ENCODE results near the gene NOC2L. TPM values are rescaled to one million over a fixed set of nuclear protein-coding genes. Genes with fewer than 3 reads are reported as not detected.
A peak's percentile ranks its signal among the peaks of the same experiment; 100 is the strongest.

NOC2L gene
- total RNA-seq, 2 experiments from 2014 or later, result 77.9 to 99.0 TPM

GRCh38 chr1:960363-961131, 1.5 kb upstream of the NOC2L start, which contains the start of gene KLHL17:
Gene KLHL17 (plus strand): TSS chr1:960584. CDS start chr1:960694, 110 bp downstream.
- peaks cover 4% of the 10 kb centered on the region; the same call in 1 of the 2 replicates for H4K20me1 ChIP-seq (ENCODE audit: insufficient read depth, low read length)
- CTCF ChIA-PET (ENCODE audit: unreplicated experiment), result interaction anchor here (0.6 kb wide), 1 partner anchor 93 kb away, joined by 5 read pairs; no protein-coding TSS in a partner anchor
- no TSS peak for BruUV-seq (replicated peaks)
- H3K4me2 ChIP-seq (ENCODE audit: low read length), result peak within 1 kb of the TSS; percentile 65
- H3K9me2 ChIP-seq (ENCODE audit: insufficient read depth, low read length), result no peaks in the 10 kb centered on the region
- H2AFZ ChIP-seq (ENCODE audit: low read length), result peak within 1 kb of the TSS; percentile 66
- peak within 1 kb of the TSS; percentile 81 for H3K4me3 ChIP-seq (ENCODE audit: low read depth, low read length, poor library complexity, severe bottlenecking)
- intact Hi-C loops (cut with micrococcal nuclease; ENCODE audit: unreplicated experiment), result no loop called here
- H3K9me3 ChIP-seq (ENCODE audit: low read length), result no peaks in the 10 kb centered on the region
- DNase-seq (ENCODE audit: low spot score), result peak; percentile 81
- TF ChIP-seq EZH2phosphoT487 (IDR thresholded peaks at IDR 0.05; ENCODE audit: borderline replicate concordance, low read depth, low read length) (no peak), CTCF (conservative IDR thresholded peaks at IDR 0.05; ENCODE audit: low read length) (no peak)
- POLR2A ChIA-PET, result no interaction called here
- H3K36me3 ChIP-seq (ENCODE audit: insufficient read depth, low read length), result peaks cover 17% of the 10 kb centered on the region
- H3K4me1 ChIP-seq (ENCODE audit: insufficient read depth, low read length, poor library complexity, severe bottlenecking), result peaks cover 16% of the 10 kb centered on the region
- peaks cover 20% of the 10 kb centered on the region for H3K79me2 ChIP-seq (ENCODE audit: insufficient read depth, low read depth, low read length)
- H3K27ac ChIP-seq (ENCODE audit: low read depth, low read length, poor library complexity, severe bottlenecking), result no peak within 1 kb of the TSS

GRCh38 chr1:959731-960362, 791 bp upstream of the NOC2L start:
- no TSS peak for BruUV-seq (replicated peaks)
- Histone ChIP-seq H3K4me1 (ENCODE audit: insufficient read depth, low read length, poor library complexity, severe bottlenecking) (peaks cover 16% of the 10 kb centered on the region), H2AFZ (ENCODE audit: low read length) (peak overlapping the region; percentile 66), H3K79me2 (ENCODE audit: insufficient read depth, low read depth, low read length) (peaks cover 20% of the 10 kb centered on the region), H3K4me3 (ENCODE audit: low read depth, low read length, poor library complexity, severe bottlenecking) (peak overlapping the region; percentile 81), H3K36me3 (ENCODE audit: insufficient read depth, low read length) (peaks cover 23% of the 10 kb centered on the region), H3K9me2 (ENCODE audit: insufficient read depth, low read length) (no peaks in the 10 kb centered on the region), H3K9me3 (ENCODE audit: low read length) (no peaks in the 10 kb centered on the region), H3K4me2 (ENCODE audit: low read length) (peak overlapping the region; percentile 65), H3K27ac (ENCODE audit: low read depth, low read length, poor library complexity, severe bottlenecking) (no peak overlapping the region), H4K20me1 (ENCODE audit: insufficient read depth, low read length) (peaks cover 4% of the 10 kb centered on the region; the same call in 1 of the 2 replicates)
- ChIA-PET CTCF (ENCODE audit: unreplicated experiment) (interaction anchor here (0.5 kb wide), 1 partner anchor 14 kb away, joined by 3 read pairs; no protein-coding TSS in a partner anchor), POLR2A (no interaction called here)
- DNase-seq (ENCODE audit: low spot score), result no peak
- TF ChIP-seq EZH2phosphoT487 (IDR thresholded peaks at IDR 0.05; ENCODE audit: borderline replicate concordance, low read depth, low read length), result no peak
- TF ChIP-seq CTCF (conservative IDR thresholded peaks at IDR 0.05; ENCODE audit: low read length), result no peak
- intact Hi-C loops (cut with micrococcal nuclease; ENCODE audit: unreplicated experiment), result no loop called here

Data from OCI-LY7 (cell line).